HCT116 (cell line): ENCODE results near the gene PROK2.

Experiments
- CTCF ChIP-seq, 3 experiments: fragments of 200-600 bp in 1 of 3; sonication (generic) in 1 of 3; IDR thresholded peaks in 2 of 3; conservative IDR thresholded peaks in 1 of 3; 2 replicates each; pipeline ENCODE4 v1.5.1; 2012 to 2017; ENCODE audit warnings: low read depth in 2 of 3, low read length in 2 of 3, antibody characterized with exemption in 1 of 3, borderline replicate concordance in 1 of 3, control low read depth in 1 of 3, mild to moderate bottlenecking in 1 of 3, mixed read lengths in 1 of 3, mixed run types in 1 of 3, moderate library complexity in 1 of 3; ENCODE audit not compliant: insufficient read depth in 1 of 3
- POLR2AphosphoS5 ChIP-seq: IDR thresholded peaks from 2 replicates; pipeline ENCODE4 v1.6.1; 2011; ENCODE audit warnings: mild to moderate bottlenecking, low read depth, low read length, moderate library complexity

GRCh38 chr3:71813704-71814103, 28.8 kb upstream of the PROK2 start:
- TF ChIP-seq CTCF (IDR thresholded peaks at IDR 0.05 in 2 of 3, conservative IDR thresholded peaks at IDR 0.05 in 1 of 3; ENCODE audit: borderline replicate concordance in 1 of 3, insufficient read depth in 1 of 3, low read depth in 2 of 3, low read length in 2 of 3) (no peak), POLR2AphosphoS5 (no peak)
